Fibroblast of villous mesenchyme (primary cell): Measurements from ENCODE around the gene S100G. TPM values are rescaled to one million over a fixed set of nuclear protein-coding genes. Genes with fewer than 3 reads are reported as not detected.

Experiments used
- DNase-seq: peaks from one replicate; pipeline ENCODE4 v3.0.0-alpha.2; 2010; ENCODE audit warnings: low read depth
- H3K4me3 ChIP-seq: 2 replicates; pipeline ENCODE4 v1.5.1; 2011; ENCODE audit warnings: low read depth, mild to moderate bottlenecking, low read length
- total RNA-seq: library from RNA; depleted of rRNA; stranded (reverse); fragments of >200 nt; gene quantifications from 2 replicates; pipeline ENCODE4 v1.2.3, GENCODE V29; 2012
- TF ChIP-seq, protein P1 (sequence below): IDR thresholded peaks from 2 replicates; pipeline ENCODE4 v1.5.1; 2012; ENCODE audit warnings: low read depth, mild to moderate bottlenecking, low read length; ENCODE audit not compliant: insufficient read depth

Gene S100G
- total RNA-seq, 1 donor, result not detected

DNA sequence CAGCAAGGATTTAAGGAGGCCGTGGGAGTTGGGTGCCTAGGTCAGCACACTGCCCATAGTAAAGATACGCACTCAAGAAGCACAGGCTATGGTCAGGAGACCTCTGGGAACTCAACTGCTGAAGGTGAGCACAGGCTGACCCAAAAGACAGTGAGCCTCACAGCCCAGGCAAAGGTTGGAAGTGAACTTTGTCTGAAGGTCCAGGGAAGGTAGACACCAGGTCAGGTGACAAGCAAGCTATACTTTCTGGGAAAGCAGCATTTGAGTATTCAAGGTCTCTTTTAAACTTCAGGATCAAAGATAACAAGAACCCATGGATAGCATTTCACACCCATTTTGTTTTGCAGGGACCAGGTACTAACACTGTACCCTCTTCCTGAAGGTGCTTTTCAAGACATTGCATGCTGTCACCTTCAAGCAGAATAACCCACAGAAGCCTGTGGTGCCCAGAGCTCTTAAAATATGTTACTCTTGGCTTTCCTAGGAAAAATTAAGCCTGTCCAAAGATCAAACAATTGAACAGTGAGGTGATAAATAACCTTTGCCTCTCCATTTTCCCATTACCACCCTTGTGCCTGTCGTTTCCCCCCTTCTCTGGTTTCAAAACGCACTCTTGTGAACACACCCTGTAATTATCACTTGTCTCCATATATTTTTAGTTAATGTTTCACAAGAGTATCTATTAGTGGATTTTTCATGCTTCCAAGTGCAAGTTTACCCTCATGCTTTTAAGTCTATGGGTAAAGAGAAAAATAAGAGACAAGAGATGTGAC, 3.4 kb upstream of the S100G start:
- TF ChIP-seq, protein P1, sequence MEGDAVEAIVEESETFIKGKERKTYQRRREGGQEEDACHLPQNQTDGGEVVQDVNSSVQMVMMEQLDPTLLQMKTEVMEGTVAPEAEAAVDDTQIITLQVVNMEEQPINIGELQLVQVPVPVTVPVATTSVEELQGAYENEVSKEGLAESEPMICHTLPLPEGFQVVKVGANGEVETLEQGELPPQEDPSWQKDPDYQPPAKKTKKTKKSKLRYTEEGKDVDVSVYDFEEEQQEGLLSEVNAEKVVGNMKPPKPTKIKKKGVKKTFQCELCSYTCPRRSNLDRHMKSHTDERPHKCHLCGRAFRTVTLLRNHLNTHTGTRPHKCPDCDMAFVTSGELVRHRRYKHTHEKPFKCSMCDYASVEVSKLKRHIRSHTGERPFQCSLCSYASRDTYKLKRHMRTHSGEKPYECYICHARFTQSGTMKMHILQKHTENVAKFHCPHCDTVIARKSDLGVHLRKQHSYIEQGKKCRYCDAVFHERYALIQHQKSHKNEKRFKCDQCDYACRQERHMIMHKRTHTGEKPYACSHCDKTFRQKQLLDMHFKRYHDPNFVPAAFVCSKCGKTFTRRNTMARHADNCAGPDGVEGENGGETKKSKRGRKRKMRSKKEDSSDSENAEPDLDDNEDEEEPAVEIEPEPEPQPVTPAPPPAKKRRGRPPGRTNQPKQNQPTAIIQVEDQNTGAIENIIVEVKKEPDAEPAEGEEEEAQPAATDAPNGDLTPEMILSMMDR, result no peak
- no peak overlapping the region for H3K4me3 ChIP-seq
- DNase-seq, result no peak

DNA sequence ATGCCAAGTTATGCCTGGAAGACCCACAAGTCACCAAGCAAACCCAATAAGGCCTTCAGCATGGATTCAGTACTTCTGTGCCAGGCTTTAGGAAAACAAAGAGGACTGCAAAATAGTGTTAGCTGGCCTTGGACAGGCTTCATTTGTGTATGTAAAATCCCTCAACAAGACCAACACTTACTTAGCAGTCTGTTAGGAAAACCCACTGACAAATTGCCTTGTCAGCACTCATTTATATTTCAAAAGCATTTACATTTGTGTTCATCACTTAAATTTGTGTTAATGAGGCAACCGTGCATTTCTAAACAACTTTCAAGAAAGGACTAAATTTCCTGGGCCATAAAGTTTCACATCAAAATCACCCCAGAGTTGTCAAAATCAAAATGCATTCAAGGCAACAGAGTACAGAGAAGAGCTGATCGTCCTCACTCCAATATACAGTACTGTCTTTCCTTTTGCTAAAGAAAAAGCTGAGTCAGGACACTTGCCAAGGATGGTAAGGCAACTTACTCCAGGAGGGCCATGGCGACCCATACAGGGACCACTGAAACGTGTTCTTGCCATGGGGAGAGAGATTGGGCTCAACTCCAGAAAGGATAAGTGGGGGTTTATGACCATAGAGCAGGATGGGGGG, 1.6 kb downstream of the S100G start:
- H3K4me3 ChIP-seq, result no peak overlapping the region
- DNase-seq, result no peak
- TF ChIP-seq, protein P1, result no peak

DNA sequence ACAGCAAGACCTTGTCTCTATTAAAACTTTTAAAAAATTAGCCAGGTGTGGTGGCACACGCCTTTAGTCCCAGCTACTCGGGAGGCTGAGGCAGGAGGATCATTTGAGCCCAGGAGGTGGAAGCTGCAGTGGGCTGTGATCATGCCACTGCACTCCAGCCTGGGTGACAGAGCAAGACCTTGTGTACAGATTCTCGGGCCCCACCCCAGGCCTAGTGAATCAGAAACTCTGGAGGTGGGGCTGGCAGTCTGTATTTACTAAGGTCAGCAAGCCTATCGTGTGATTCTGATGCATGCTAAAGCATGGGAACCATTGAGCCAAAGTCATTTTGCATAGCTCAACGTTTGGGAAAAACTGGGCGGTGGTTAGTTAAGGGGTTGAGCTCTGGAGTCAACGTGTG, 3.5 kb downstream of the S100G start:
- DNase-seq, result no peak
- TF ChIP-seq, protein P1, result no peak
- no peak overlapping the region for H3K4me3 ChIP-seq

DNA sequence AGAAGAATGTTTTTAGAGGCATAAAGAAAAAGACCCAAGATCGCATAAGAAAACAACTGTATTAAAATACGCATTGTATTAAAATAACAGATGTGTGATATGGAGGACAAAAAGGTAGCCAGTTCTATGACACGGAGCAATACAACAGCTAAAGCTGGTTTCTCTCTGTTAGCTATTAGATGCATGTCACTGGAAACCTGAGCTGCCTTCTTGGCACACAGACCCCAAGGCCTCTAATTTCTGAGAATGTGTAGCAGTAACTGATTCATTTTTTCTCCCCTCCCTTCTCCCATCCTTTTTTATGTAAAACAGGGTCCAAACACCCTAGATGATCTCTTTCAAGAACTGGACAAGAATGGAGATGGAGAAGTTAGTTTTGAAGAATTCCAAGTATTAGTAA, 4.1 kb downstream of the S100G start:
- no peak overlapping the region for H3K4me3 ChIP-seq
- TF ChIP-seq, protein P1, result no peak
- no peak for DNase-seq

DNA sequence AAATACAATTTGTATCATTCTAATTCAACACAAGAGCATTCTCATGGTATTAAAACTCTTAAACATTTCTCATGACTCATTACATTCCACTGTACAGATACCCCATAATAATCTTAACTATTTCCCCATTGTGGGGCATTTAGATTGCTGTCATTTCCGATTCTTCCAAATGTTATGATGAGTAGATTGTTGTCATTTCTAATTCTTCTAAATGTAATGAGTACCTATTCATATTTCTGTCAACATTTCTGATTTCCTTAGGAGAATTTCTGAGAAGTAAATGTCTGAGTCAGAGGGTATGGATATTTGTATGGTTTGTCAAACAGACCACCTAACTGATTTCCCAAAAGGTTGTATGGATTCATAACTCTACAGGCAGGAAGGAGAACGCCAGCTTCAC, 8.3 kb downstream of the S100G start:
- DNase-seq, result peak; percentile 25
- TF ChIP-seq, protein P1, result no peak
- no peak overlapping the region for H3K4me3 ChIP-seq

DNA sequence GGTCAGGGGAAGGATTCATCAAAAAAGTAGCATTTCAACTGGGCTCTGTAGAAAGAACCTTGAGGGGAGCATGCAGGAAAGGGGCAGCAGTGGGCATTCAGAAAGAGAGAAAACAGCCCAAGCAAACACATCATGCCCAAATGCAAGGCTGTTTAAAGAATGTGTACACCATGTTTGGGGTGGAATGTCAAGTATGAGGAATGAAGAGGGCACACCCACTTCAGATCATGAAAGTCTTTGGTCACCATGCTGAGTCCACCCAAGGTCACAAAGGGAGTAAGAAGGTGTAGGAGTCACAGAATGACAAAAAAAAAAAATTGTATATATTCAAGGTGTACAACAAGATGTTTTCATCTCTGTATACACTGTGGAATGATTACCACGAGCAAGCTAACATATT, 9.4 kb downstream of the S100G start:
- TF ChIP-seq, protein P1, result no peak
- no peak for DNase-seq
- H3K4me3 ChIP-seq, result no peak overlapping the region
